ENCODE data around the gene MPDZ.

DNA sequence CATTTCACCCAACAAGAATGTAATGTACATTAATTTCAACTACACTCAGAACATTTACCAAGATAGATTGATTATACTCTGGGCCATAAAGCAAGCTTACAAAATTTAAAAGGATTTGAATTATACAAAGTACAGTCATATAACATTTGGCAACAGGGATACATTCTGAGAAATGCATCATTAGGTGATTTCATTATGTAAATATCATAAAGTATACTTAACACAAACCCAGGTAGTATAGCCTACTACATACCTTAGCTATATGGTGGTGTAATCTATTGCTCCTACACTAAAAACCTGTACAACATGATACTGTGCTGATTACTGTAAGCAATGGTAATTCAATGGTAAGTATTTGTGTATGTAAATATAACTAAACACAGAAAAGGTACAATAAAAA lies 202.9 kb downstream of the MPDZ start:
- TF ChIP-seq, protein P1, sequence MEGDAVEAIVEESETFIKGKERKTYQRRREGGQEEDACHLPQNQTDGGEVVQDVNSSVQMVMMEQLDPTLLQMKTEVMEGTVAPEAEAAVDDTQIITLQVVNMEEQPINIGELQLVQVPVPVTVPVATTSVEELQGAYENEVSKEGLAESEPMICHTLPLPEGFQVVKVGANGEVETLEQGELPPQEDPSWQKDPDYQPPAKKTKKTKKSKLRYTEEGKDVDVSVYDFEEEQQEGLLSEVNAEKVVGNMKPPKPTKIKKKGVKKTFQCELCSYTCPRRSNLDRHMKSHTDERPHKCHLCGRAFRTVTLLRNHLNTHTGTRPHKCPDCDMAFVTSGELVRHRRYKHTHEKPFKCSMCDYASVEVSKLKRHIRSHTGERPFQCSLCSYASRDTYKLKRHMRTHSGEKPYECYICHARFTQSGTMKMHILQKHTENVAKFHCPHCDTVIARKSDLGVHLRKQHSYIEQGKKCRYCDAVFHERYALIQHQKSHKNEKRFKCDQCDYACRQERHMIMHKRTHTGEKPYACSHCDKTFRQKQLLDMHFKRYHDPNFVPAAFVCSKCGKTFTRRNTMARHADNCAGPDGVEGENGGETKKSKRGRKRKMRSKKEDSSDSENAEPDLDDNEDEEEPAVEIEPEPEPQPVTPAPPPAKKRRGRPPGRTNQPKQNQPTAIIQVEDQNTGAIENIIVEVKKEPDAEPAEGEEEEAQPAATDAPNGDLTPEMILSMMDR (IDR thresholded peaks at IDR 0.05) = no peak
- TF ChIP-seq POLR2A (IDR thresholded peaks at IDR 0.05) = no peak
